IPS-NIHi7 (cell line): ENCODE results near the gene ALDH1A1.

Experiments
- DNase-seq: peaks from one replicate; pipeline ENCODE4 v3.0.0; 2012; ENCODE audit warnings: mixed read lengths; ENCODE audit errors: extremely low spot score

Gene ALDH1A1

DNA sequence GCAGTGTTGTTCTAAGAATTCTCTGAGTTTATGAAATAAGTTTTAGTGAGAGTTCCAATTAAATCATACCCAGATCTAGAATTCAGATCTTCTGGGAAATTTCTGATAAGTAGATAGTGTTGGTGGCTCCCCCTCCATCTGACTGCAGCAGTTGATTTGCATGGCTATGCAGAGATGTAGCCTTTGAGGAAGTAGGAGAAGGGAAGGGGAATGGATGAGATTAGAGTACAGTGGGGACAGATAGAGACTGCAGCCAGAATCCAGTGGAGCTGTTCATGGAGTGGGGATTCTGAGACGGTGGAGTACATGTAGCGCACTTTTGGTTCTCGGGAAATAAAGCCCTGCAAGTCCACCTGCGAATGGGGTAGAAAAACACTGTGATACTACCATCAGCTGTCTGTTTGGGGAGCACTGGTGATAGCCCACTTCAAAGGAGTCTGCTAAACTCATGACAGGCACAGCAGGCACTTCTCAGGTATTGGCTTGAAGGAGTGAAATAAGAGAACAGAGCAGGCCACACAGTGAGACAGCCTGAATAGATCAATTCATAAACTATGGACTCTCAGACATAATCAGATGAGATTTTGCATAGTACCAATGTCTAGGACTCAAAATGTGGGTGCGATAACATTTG, 96.8 kb downstream of the ALDH1A1 start:
- no peak for DNase-seq

DNA sequence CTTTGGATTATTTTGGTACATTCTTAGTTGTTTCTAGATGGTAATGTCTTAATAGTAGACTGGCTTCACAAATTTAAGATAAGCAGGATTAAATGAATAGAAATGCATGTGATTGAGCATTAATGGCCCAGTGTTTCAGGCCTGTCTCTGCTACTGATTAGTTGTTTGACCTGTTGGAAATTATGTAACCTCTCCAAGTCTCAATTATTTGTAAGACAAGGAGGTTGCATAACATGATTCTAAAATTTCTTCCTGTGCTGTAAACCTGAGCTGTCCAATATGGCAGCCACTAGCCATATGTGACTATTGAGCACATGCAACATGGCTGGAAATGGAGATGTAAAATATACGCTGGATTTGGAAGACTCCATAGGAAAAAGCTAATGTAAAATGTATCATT, 97.5 kb downstream of the ALDH1A1 start:
- DNase-seq, result no peak
